Inferior parietal cortex (tissue), 1 donor: ENCODE data around the gene TUB.

Experiments
- DNase-seq: peaks from one replicate; pipeline ENCODE4 v3.0.0-alpha.2; 2016; ENCODE audit errors: extremely low spot score

TUB gene

GRCh38 chr11:8068605-8069221 is 12.3 kb upstream of the TUB start:
- no peak for DNase-seq

- DNase-seq: no peak
Observed at GRCh38 chr11:8069771-8070170, 11.2 kb upstream of the TUB start.

GRCh38 chr11:8070417-8071115 is 10.4 kb upstream of the TUB start:
- DNase-seq: no peak

GRCh38 chr11:8071616-8072581 is 9.1 kb upstream of the TUB start:
- no peak for DNase-seq

GRCh38 chr11:8075119-8075726 is 5.8 kb upstream of the TUB start:
- no peak for DNase-seq

- no peak for DNase-seq
Observed at GRCh38 chr11:8079111-8079675, 1.8 kb upstream of the TUB start.

GRCh38 chr11:8080069-8080670 is 841 bp upstream of the TUB start:
- no peak for DNase-seq

- DNase-seq: no peak
Observed at GRCh38 chr11:8081591-8082250, 710 bp downstream of the TUB start.

- DNase-seq: no peak
Observed at GRCh38 chr11:8082391-8083087, 1.5 kb downstream of the TUB start.

- DNase-seq: no peak
Observed at GRCh38 chr11:8083088-8083395, 2.0 kb downstream of the TUB start.

GRCh38 chr11:8083871-8084281 is 2.9 kb downstream of the TUB start:
- no peak for DNase-seq

GRCh38 chr11:8084352-8084751 is 3.3 kb downstream of the TUB start:
- no peak for DNase-seq

- no peak for DNase-seq
Observed at GRCh38 chr11:8085011-8085645, 4.1 kb downstream of the TUB start.

GRCh38 chr11:8086001-8086479 is 5.0 kb downstream of the TUB start:
- DNase-seq: no peak

- no peak for DNase-seq
Observed at GRCh38 chr11:8086571-8086970, 5.6 kb downstream of the TUB start.

GRCh38 chr11:8087185-8087584 is 6.2 kb downstream of the TUB start:
- DNase-seq: no peak

- no peak for DNase-seq
Observed at GRCh38 chr11:8087756-8088155, 6.7 kb downstream of the TUB start.

GRCh38 chr11:8089791-8090510 is 8.9 kb downstream of the TUB start:
- DNase-seq: no peak

GRCh38 chr11:8090756-8091155 is 9.7 kb downstream of the TUB start:
- DNase-seq: no peak
